ENCODE results near the gene DYNLT5. TPM values are rescaled to one million over a fixed set of nuclear protein-coding genes. Genes with fewer than 3 reads are reported as not detected.
"Not testable (repeated sequence)": the region's sequence is repeated elsewhere in the genome, so short reads cannot be mapped to it uniquely, and the experiment has no call there.

Gene DYNLT5
- total RNA-seq, 1 donor from 2014 or later = not detected

DNA sequence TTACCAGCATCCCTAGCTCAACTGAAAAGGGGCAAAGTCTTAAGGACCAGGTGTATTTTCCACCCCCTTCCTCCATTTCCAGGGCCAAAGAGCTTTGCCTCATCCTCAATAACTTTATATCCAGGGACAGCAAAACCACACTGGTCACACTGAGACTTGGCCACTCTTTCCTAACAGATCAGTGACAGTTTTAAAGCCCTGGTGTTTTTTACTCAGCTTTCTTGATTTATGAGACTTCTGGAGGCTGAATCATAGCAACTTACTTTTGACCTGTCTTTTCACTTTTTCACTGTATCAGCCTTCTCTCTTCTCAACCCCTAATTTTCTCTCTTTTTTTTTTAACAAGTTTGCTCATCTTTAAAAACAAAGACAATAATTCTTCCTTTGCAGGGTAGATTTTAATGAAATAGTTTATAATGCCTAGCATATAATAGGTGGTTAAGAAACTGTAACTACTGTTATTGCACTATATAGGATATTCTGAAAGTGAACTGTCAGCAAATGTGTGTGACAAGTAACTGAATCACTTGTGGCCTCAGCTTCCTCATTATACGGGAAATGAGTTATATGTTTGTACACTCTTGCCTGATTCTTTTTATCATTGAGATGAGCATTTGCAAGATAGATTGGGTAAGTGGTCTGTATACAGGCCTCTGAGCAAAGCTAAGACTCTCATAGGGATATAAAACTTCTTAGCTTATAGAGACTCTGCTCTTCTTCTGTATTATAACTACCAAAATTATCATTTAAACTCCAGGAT, 19.7 kb upstream of the DYNLT5 start:
- H3K4me3 ChIP-seq (ENCODE audit: low read depth, low read length) = no peak overlapping the region
- TF ChIP-seq, protein P1, sequence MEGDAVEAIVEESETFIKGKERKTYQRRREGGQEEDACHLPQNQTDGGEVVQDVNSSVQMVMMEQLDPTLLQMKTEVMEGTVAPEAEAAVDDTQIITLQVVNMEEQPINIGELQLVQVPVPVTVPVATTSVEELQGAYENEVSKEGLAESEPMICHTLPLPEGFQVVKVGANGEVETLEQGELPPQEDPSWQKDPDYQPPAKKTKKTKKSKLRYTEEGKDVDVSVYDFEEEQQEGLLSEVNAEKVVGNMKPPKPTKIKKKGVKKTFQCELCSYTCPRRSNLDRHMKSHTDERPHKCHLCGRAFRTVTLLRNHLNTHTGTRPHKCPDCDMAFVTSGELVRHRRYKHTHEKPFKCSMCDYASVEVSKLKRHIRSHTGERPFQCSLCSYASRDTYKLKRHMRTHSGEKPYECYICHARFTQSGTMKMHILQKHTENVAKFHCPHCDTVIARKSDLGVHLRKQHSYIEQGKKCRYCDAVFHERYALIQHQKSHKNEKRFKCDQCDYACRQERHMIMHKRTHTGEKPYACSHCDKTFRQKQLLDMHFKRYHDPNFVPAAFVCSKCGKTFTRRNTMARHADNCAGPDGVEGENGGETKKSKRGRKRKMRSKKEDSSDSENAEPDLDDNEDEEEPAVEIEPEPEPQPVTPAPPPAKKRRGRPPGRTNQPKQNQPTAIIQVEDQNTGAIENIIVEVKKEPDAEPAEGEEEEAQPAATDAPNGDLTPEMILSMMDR (conservative IDR thresholded peaks at IDR 0.05; ENCODE audit: low read depth, low read length) = no peak
- DNase-seq (ENCODE audit: low read depth) = no peak

- DNase-seq (ENCODE audit: low read depth) = no peak
- H3K4me3 ChIP-seq (ENCODE audit: low read depth, low read length) = no peak overlapping the region
- TF ChIP-seq, protein P1 (conservative IDR thresholded peaks at IDR 0.05; ENCODE audit: low read depth, low read length) = peak; percentile 20
Observed at GRCh38 chr1:66733348-66734017, 18.8 kb upstream of the DYNLT5 start.

DNA sequence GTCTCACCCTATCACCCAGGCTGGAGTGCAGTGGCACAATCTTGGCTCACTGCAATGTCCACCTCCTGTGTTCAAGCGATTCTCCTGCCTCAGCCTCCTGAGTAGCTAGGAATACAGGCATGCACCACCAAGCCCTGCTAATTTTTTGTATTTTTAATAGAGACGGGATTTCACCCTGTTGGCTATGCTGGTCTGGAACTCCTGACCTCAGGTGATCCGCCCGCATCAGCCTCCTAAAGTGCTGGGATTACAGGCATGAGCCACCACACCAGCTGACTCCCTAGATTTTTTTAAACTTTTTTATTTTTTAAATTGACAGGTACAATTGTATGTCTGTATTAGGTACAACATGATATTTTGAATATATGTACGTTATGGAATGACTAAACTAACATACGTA, 17.7 kb upstream of the DYNLT5 start:
- not testable (repeated sequence) for H3K4me3 ChIP-seq (ENCODE audit: low read depth, low read length); DNase-seq (ENCODE audit: low read depth)

DNA sequence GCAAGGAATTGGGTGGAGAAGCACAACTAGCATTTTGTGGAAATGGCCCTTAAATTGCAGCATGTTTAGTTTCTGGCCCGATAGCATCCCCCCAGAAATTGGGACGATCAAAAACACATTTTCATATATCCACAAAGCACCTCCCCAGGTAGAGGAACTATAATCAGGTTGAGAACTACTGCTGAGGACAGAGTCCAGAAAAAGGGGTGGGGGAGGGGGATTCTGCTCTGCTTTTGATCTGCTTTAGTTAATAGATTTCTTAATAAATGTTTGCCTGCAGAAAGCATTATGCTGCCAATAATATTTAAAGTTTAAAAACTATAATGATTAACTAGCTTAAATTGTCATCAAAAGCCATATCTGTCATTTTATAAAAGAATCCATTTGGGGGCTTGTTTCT, 14.4 kb upstream of the DYNLT5 start:
- TF ChIP-seq, protein P1 (conservative IDR thresholded peaks at IDR 0.05; ENCODE audit: low read depth, low read length) = no peak

GRCh38 chr1:66739401-66740157, 12.7 kb upstream of the DYNLT5 start:
- TF ChIP-seq, protein P1 (conservative IDR thresholded peaks at IDR 0.05; ENCODE audit: low read depth, low read length) = no peak
- no peak for DNase-seq (ENCODE audit: low read depth)
- H3K4me3 ChIP-seq (ENCODE audit: low read depth, low read length) = no peak overlapping the region

More for the DNA sequence above, 14.4 kb upstream of the DYNLT5 start:
- DNase-seq (ENCODE audit: low read depth) = no peak
- H3K4me3 ChIP-seq (ENCODE audit: low read depth, low read length) = no peak overlapping the region

DNA sequence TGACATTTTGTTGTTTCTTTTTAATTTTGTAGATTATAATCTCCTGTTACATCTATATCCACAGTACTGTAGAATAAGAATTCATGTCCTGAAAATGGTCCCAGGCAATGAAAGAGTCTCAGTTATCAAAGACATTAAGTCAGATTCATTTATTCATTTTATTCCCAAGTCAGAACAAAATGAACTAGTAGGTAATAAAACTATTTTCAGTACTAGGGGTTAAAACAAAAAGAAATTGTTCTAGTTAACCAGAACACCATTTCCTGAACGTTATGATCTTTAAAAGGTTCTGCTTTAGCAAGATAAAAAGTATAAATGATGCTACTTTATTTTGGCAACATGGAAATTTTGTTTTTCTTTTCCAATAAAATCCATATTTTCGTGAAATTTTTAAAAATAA, 6.8 kb upstream of the DYNLT5 start:
- TF ChIP-seq, protein P1 (conservative IDR thresholded peaks at IDR 0.05; ENCODE audit: low read depth, low read length) = no peak
- DNase-seq (ENCODE audit: low read depth) = no peak
- H3K4me3 ChIP-seq (ENCODE audit: low read depth, low read length) = no peak overlapping the region

GRCh38 chr1:66747501-66747900, 4.8 kb upstream of the DYNLT5 start:
- no peak overlapping the region for H3K4me3 ChIP-seq (ENCODE audit: low read depth, low read length)
- TF ChIP-seq, protein P1 (conservative IDR thresholded peaks at IDR 0.05; ENCODE audit: low read depth, low read length) = no peak
- no peak for DNase-seq (ENCODE audit: low read depth)

All from epithelial cell of proximal tubule (primary cell).